NCI-H1436 (cell line): ENCODE measurements around the gene TWIST2.

Experiments
- DNase-seq: peaks from one replicate; lab custom pipeline; 2025; lab: John Stamatoyannopoulos, UW

Gene TWIST2

GRCh38 chr2:238847841-238848690 is at the start of gene TWIST2:
Gene TWIST2, plus strand, starts transcription at chr2:238848085. Its CDS starts 131 bp downstream, at chr2:238848216.
- no peak for DNase-seq

- no peak for DNase-seq
These were observed 46.1 kb upstream of the TWIST2 start for GRCh38 chr2:238801791-238802190.

GRCh38 chr2:238802957-238803356 is 44.9 kb upstream of the TWIST2 start:
- DNase-seq, result no peak

- DNase-seq, result no peak
These were observed 43.7 kb upstream of the TWIST2 start for GRCh38 chr2:238803996-238804870.

- DNase-seq, result no peak
These were observed 39.1 kb upstream of the TWIST2 start for GRCh38 chr2:238808761-238809160.

- no peak for DNase-seq
These were observed 37.6 kb upstream of the TWIST2 start for GRCh38 chr2:238810321-238810720.

- DNase-seq, result no peak
These were observed 36.6 kb upstream of the TWIST2 start for GRCh38 chr2:238811293-238811692.

- DNase-seq, result no peak
These were observed 36.1 kb upstream of the TWIST2 start for GRCh38 chr2:238811759-238812158.

- DNase-seq, result no peak
These were observed 34.8 kb upstream of the TWIST2 start for GRCh38 chr2:238813109-238813508.

GRCh38 chr2:238814815-238815214 is 33.1 kb upstream of the TWIST2 start:
- no peak for DNase-seq

- DNase-seq, result no peak
These were observed 31.6 kb upstream of the TWIST2 start for GRCh38 chr2:238816291-238816690.

- DNase-seq, result no peak
These were observed 30.5 kb upstream of the TWIST2 start for GRCh38 chr2:238817382-238817781.

- no peak for DNase-seq
These were observed 30.0 kb upstream of the TWIST2 start for GRCh38 chr2:238817891-238818290.

GRCh38 chr2:238818561-238818960 is 29.3 kb upstream of the TWIST2 start:
- no peak for DNase-seq

- no peak for DNase-seq
These were observed 27.7 kb upstream of the TWIST2 start for GRCh38 chr2:238820197-238820596.

GRCh38 chr2:238820916-238821315 is 27.0 kb upstream of the TWIST2 start:
- DNase-seq, result no peak

- DNase-seq, result no peak
These were observed 26.5 kb upstream of the TWIST2 start for GRCh38 chr2:238821391-238821790.

- no peak for DNase-seq
These were observed 25.8 kb upstream of the TWIST2 start for GRCh38 chr2:238821944-238822670.

- no peak for DNase-seq
These were observed 24.9 kb upstream of the TWIST2 start for GRCh38 chr2:238822955-238823354.

- DNase-seq, result no peak
These were observed 16.7 kb upstream of the TWIST2 start for GRCh38 chr2:238831177-238831576.

- no peak for DNase-seq
These were observed 12.9 kb upstream of the TWIST2 start for GRCh38 chr2:238834982-238835381.

- no peak for DNase-seq
These were observed 12.1 kb upstream of the TWIST2 start for GRCh38 chr2:238835726-238836301.
